Fibroblast of mammary gland (primary cell): ENCODE data around the gene SNAP29.

Experiments used
- DNase-seq: peaks from one replicate; pipeline ENCODE4 v3.0.0-alpha.2; 2010; ENCODE audit warnings: low read depth
- H3K4me3 ChIP-seq: 2 replicates; pipeline ENCODE4 v1.5.1; 2011; ENCODE audit warnings: low read depth, mild to moderate bottlenecking, low read length, moderate library complexity; ENCODE audit not compliant: control insufficient read depth
- CTCF ChIP-seq: conservative IDR thresholded peaks from 2 replicates; pipeline ENCODE4 v1.5.1; 2011; ENCODE audit warnings: low read depth, low read length, inconsistent platforms; ENCODE audit not compliant: control insufficient read depth, insufficient read depth

Gene SNAP29

GRCh38 chr22:20857838-20858614 lies 781 bp upstream of the SNAP29 start:
- DNase-seq = peak; percentile 78
- peak overlapping the region; percentile 56 for H3K4me3 ChIP-seq
- no peak for TF ChIP-seq CTCF

GRCh38 chr22:20859615-20860014 lies 808 bp downstream of the SNAP29 start:
- no peak for TF ChIP-seq CTCF
- no peak for DNase-seq

GRCh38 chr22:20862540-20862939 lies 3.7 kb downstream of the SNAP29 start:
- TF ChIP-seq CTCF = no peak
- no peak for DNase-seq
- H3K4me3 ChIP-seq = no peak overlapping the region

More at GRCh38 chr22:20859615-20860014, 808 bp downstream of the SNAP29 start:
- H3K4me3 ChIP-seq = peak overlapping the region; percentile 86

GRCh38 chr22:20863366-20863765 lies 4.6 kb downstream of the SNAP29 start:
- TF ChIP-seq CTCF = no peak
- DNase-seq = no peak
- H3K4me3 ChIP-seq = no peak overlapping the region

GRCh38 chr22:20864186-20864908 lies 5.5 kb downstream of the SNAP29 start:
- H3K4me3 ChIP-seq = no peak overlapping the region
- peak; percentile 43 for DNase-seq
- TF ChIP-seq CTCF = no peak

- TF ChIP-seq CTCF = no peak
- no peak for DNase-seq
- no peak overlapping the region for H3K4me3 ChIP-seq
These were observed 6.5 kb downstream of the SNAP29 start for GRCh38 chr22:20865331-20865730.
